ENCODE results near the gene HSDL1. TPM values are rescaled to one million over a fixed set of nuclear protein-coding genes. Genes with fewer than 3 reads are reported as not detected.

HSDL1 gene
- total and polyA plus RNA-seq, 10 of the 15 experiments (the other 5 are each of a cell fraction or from before 2014, with no cell fraction given), result 2.0 to 13.4 (median 5.6) TPM

GRCh38 chr16:84088695-84089395, 56.1 kb downstream of the HSDL1 start (continued):
- 0 out of 2 replicates have a peak, but pooled peaks have one; percentile 39 for TF ChIP-seq RAD51 (IDR thresholded peaks at IDR 0.05)
- 0 out of 2 replicates have a peak, but pooled peaks have one; percentile 18 for TF ChIP-seq MEF2A (IDR thresholded peaks at IDR 0.05; ENCODE audit: insufficient read depth, low read depth, low read length)
- no peak for TF ChIP-seq CUX1 (IDR thresholded peaks at IDR 0.05; ENCODE audit: insufficient replicate concordance, low read depth, low read length)
- no peak; the same call in 1 of the 2 replicates for TF ChIP-seq PAX5 (IDR thresholded peaks at IDR 0.05; ENCODE audit: borderline replicate concordance, low read depth, low read length)
- TF ChIP-seq RBBP5 (conservative IDR thresholded peaks at IDR 0.05), result no peak
- no peak for TF ChIP-seq SMAD1 (IDR thresholded peaks at IDR 0.05; ENCODE audit: low read depth, partially characterized antibody)
- no peak for TF ChIP-seq SUPT20H (IDR thresholded peaks at IDR 0.05; ENCODE audit: borderline replicate concordance, control insufficient read depth, low read depth, low read length)
- TF ChIP-seq ZZZ3 (IDR thresholded peaks at IDR 0.05; ENCODE audit: control insufficient read depth, insufficient read length, low read depth), result no peak
- TF ChIP-seq GATAD2B (conservative IDR thresholded peaks at IDR 0.05; ENCODE audit: low read depth), result no peak
- TF ChIP-seq ZNF217 (IDR thresholded peaks at IDR 0.05), result no peak
- TF ChIP-seq ZNF274 (IDR thresholded peaks at IDR 0.05; ENCODE audit: insufficient read depth, insufficient read length), result no peak
- no peak for TF ChIP-seq CHD1 (IDR thresholded peaks at IDR 0.05; ENCODE audit: low read depth, low read length)
- TF ChIP-seq FOXM1 (IDR thresholded peaks at IDR 0.05; ENCODE audit: low read depth, low read length), result no peak
- TF ChIP-seq, protein P1, sequence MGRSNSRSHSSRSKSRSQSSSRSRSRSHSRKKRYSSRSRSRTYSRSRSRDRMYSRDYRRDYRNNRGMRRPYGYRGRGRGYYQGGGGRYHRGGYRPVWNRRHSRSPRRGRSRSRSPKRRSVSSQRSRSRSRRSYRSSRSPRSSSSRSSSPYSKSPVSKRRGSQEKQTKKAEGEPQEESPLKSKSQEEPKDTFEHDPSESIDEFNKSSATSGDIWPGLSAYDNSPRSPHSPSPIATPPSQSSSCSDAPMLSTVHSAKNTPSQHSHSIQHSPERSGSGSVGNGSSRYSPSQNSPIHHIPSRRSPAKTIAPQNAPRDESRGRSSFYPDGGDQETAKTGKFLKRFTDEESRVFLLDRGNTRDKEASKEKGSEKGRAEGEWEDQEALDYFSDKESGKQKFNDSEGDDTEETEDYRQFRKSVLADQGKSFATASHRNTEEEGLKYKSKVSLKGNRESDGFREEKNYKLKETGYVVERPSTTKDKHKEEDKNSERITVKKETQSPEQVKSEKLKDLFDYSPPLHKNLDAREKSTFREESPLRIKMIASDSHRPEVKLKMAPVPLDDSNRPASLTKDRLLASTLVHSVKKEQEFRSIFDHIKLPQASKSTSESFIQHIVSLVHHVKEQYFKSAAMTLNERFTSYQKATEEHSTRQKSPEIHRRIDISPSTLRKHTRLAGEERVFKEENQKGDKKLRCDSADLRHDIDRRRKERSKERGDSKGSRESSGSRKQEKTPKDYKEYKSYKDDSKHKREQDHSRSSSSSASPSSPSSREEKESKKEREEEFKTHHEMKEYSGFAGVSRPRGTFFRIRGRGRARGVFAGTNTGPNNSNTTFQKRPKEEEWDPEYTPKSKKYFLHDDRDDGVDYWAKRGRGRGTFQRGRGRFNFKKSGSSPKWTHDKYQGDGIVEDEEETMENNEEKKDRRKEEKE (IDR thresholded peaks at IDR 0.05), result no peak
- TF ChIP-seq SIX5 (IDR thresholded peaks at IDR 0.05; ENCODE audit: low read depth, low read length, severe bottlenecking), result no peak
- no peak for TF ChIP-seq POLR2AphosphoS5 (IDR thresholded peaks at IDR 0.05; ENCODE audit: low read length)
- TF ChIP-seq E2F4 (IDR thresholded peaks at IDR 0.05; ENCODE audit: low read depth, low read length), result no peak
